Erythroblast (primary cell): ENCODE measurements around the gene COQ2.
"Not testable (repeated sequence)": the region's sequence is repeated elsewhere in the genome, so short reads cannot be mapped to it uniquely, and the experiment has no call there.

Experiments
- DNase-seq, 2 experiments: peaks; one replicate each; lab custom pipeline; 2025; lab: John Stamatoyannopoulos, UW
- GATA1 ChIP-seq: IDR thresholded peaks from 2 replicates; pipeline ENCODE4 v1.6.1; 2011; ENCODE audit warnings: low read depth, mild to moderate bottlenecking, control low read depth, low read length, moderate library complexity
- POLR2A ChIP-seq: IDR thresholded peaks from 2 replicates; pipeline ENCODE4 v1.6.1; 2011; ENCODE audit warnings: mild to moderate bottlenecking, low read length

The COQ2 gene

DNA sequence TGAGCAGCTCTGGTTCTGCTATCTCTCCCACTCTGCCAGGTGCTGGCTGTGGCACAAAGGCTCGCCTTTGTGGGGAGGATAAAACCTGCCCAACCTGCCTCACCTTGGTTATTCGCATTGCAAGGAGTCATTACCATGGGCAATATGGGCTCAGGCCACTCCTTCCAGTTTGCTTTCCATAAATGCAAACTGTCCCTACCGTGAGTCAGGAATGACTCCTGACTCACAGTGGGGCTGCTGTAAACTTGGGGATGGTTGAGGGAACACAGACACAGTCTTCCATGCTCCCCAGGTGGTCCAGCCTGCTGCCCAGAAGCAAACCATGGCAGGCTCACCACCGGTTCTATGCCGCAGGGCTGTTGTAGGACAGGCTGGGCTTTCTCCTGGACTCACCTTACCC is 36.1 kb downstream of the COQ2 start:
- no peak for DNase-seq
- TF ChIP-seq GATA1: no peak
- no peak for TF ChIP-seq POLR2A

- TF ChIP-seq POLR2A (no peak), GATA1 (no peak)
- no peak for DNase-seq
Measured at GRCh38 chr4:83247415-83248357, 36.9 kb downstream of the COQ2 start.

DNA sequence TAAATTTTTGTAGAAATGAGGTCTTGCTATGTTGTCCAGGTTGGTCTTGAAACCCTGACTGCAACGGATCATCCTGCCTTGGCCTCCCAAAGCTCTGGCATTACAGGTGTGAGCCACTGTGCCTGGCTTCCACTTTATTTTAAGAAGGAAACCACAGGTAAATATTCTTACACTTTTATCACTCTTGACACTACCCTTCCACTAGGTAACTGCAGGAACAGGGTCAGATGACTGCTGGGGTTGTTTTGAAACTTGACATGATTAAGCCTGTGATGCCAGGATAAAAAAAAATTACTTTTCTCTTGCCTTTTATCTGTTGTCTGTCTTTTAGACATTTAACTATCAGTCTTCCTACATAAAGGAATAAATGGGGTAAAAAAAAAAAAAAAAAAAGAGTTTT is 43.5 kb downstream of the COQ2 start:
- TF ChIP-seq POLR2A: no peak
- no peak for TF ChIP-seq GATA1
- DNase-seq: no peak

DNA sequence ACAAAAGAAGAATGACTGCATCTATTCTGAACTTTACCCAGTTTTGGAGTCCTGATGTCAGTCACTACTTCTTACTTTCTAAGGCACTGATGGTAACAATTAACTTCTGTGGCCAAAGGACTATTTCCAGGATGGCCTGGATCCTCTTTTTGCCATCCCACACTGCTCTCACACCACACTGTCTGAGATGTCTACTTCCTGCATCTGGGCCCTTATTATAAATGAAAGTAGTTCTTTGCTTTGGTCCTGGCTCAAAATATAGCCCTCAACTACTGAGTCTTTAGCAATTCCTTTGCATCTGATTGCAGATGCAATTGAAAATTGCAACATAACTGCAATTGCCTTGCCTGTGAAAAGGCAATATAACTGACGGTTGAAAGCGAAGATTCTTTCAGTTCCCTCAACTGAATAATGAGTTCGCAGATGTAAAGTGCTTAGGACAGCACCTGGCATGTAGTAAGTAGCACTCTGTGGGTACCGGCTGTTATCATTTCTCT is 44.2 kb downstream of the COQ2 start:
- TF ChIP-seq POLR2A (no peak), GATA1 (no peak)
- DNase-seq: no peak

GRCh38 chr4:83238393-83239248 is 46.0 kb downstream of the COQ2 start:
- TF ChIP-seq POLR2A (no peak), GATA1 (no peak)
- DNase-seq: peak; percentile 54 to 67

DNA sequence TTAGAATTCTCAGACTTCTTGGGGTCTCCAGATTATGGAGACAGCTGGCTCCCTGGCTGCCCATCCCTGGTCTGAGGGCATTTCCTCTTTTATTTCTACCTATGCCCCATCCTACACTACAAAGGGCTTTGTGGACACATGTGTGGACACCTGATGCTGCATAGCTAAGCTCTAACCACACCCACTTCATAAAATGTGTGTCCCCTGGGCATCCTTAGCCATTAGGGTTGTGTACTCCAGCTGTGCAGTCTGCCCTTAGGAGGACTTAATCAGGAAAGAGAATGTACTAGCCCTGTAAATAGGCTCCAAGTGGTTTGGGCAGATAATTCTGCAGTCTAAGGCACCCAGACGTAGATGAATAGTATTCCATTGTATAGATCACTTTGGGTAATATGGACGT is 47.0 kb downstream of the COQ2 start:
- DNase-seq: peak in 1 of 2 experiments; percentile 22

DNA sequence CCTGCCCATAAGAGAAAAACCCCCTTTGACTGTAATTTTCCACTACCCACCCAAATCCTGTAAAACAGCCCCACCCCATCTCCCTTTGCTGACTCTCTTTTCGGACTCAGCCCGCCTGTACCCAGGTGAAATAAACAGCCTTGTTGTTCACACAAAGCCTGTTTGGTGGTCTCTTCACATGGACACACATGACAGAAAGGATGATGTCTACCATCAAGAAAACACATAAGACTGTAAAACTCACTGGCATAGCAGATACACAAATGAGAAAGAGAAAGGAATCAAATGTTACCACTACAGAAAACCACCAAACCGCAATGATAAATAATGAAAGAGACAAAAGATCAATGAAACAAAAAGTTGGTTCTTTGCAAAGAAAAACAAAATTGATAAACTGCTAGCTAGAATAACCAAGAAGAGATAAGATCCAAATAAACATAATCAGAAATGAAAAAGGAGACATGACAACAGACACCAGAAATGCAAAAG is 48.9 kb downstream of the COQ2 start:
- not testable (repeated sequence) for DNase-seq

More for the DNA sequence above, 47.0 kb downstream of the COQ2 start:
- TF ChIP-seq GATA1: no peak

- TF ChIP-seq POLR2A (no peak), GATA1 (no peak)
- DNase-seq: no peak
Measured at GRCh38 chr4:83234902-83235644, 49.5 kb downstream of the COQ2 start.

DNA sequence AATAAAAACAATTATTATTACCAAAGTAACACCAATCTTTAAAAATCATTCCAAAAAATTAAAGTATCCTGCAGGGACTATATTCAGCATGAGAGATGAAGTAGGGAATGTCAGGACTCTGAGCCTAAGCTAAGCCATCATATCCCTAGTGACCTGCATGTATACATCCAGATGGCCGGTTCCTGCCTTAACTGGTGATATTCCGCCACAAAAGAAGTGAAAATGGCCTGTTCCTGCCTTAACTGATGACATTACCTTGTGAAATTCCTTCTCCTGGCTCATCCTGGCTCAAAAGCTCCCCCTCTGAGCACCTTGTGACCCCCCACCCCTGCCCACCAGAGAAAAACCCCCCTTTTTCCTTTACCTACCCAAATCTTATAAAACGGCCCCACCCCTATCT is 50.2 kb downstream of the COQ2 start:
- DNase-seq: not testable (repeated sequence)

DNA sequence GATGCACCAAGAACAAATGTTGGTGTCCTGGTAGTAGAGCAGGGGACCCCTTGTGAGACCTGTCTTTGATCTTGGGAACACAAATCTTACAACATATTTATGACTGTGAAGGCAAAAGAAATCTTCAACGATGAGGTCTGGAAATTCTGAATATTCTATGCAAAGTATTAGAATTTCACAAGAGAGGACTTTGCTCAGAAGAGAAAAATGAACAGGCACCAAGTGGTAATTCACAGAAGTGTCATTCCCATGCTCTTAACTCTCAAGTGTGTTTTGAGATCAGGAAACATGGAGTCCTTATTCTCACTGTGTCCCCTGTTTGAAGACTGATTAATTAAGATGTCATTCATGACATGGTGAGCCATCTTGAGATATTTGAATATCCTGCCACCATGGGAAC is 52.5 kb downstream of the COQ2 start:
- TF ChIP-seq POLR2A (no peak), GATA1 (no peak)

DNA sequence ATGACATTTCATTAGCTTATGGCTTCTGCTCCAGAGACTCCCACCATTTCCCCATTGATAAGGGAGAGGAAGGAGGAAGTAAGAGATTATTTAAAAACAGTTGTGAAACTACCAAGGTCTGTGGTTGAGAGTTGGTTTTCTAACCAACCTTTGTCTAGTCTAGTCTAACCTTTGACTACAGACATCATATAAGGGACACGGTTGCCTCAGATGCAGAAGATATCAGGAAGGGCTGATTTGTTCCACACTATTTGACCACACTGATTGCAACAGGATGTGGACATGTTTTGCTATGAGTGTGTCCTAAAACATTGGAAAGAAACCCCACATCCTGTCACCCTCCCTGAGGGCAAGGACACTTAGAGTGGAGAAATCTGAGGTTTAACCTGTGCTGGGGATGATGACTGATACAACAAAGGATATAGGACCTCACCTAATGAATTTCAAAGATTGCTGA is 53.0 kb downstream of the COQ2 start:
- DNase-seq: no peak
- TF ChIP-seq POLR2A (no peak), GATA1 (no peak)

More for the DNA sequence above, 52.5 kb downstream of the COQ2 start:
- DNase-seq: no peak

DNA sequence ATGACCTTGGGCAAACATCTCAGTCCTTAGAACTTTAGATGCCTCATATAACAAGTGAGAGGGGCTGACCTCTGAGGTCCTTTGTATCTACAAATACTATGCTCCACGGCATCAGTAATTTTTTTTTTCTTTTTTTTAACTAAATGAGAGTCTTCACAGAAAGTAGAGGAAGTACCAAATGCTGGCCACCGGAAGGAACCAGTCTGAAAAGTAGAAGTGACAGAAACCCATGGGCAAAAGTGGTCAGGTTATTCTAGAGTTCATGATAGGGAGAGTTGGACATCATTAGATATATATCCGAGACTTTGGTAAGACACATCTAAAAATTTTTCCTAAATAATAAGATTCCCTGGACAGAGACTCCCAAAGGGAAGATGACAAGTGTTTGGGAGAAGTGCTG is 53.7 kb downstream of the COQ2 start:
- TF ChIP-seq POLR2A: no peak
- no peak for TF ChIP-seq GATA1

DNA sequence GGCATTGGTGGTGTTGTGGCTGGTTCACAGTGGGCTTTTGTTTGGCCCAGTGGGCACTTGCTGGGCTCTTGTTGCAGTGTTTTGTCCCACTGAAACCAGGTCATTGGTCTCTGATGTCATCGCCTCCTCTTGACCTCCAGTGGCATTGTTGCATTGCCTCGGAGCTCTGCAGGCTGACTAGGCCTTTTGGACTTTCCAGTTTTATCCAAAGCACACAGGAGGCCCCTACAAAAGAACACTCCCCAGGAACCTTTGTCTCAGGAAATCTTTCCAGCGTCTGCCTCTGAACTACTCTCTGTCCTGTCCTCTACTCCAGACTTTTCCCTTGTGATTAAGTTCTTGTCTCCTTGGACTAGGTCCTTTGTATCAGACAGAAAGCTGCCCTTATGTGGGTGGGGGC is 54.8 kb downstream of the COQ2 start:
- no peak for DNase-seq
- TF ChIP-seq GATA1 (no peak), POLR2A (no peak)

More for the DNA sequence above, 53.7 kb downstream of the COQ2 start:
- no peak for DNase-seq
